HUES6 (cell line): ENCODE results near the gene LRIG1.

Experiments used
- H3K27ac ChIP-seq: 2 replicates; pipeline ENCODE4 v1.7.0; 2013; ENCODE audit warnings: low read depth, mild to moderate bottlenecking, low read length, inconsistent platforms
- H3K27me3 ChIP-seq: 2 replicates; pipeline ENCODE4 v1.6.1; 2013; ENCODE audit warnings: low read length; ENCODE audit not compliant: control insufficient read depth, insufficient read depth
- H3K36me3 ChIP-seq: 2 replicates; pipeline ENCODE4 v1.6.1; 2013; ENCODE audit warnings: low read length; ENCODE audit not compliant: control insufficient read depth, insufficient read depth
- H3K4me1 ChIP-seq: 2 replicates; pipeline ENCODE4 v1.6.1; 2013; ENCODE audit warnings: low read length; ENCODE audit not compliant: control insufficient read depth, insufficient read depth
- H3K4me3 ChIP-seq: 2 replicates; pipeline ENCODE4 v1.5.1; 2013; ENCODE audit warnings: low read depth, low read length
- H3K9ac ChIP-seq: one replicate; pipeline ENCODE4 v1.6.1; 2013; ENCODE audit warnings: mild to moderate bottlenecking, low read length
- H3K9me3 ChIP-seq: 2 replicates; pipeline ENCODE4 v1.6.1; 2013; ENCODE audit warnings: low read depth, low read length; ENCODE audit not compliant: control insufficient read depth, insufficient read depth

LRIG1 gene

GRCh38 chr3:66406831-66407610, 93.8 kb downstream of the LRIG1 start:
- Histone ChIP-seq H3K9ac (no peak overlapping the region), H3K27ac (no peak overlapping the region), H3K4me3 (no peak overlapping the region), H3K4me1 (peaks cover 24% of the 10 kb centered on the region), H3K36me3 (peaks cover 91% of the 10 kb centered on the region), H3K27me3 (no peaks in the 10 kb centered on the region), H3K9me3 (no peaks in the 10 kb centered on the region)

DNA sequence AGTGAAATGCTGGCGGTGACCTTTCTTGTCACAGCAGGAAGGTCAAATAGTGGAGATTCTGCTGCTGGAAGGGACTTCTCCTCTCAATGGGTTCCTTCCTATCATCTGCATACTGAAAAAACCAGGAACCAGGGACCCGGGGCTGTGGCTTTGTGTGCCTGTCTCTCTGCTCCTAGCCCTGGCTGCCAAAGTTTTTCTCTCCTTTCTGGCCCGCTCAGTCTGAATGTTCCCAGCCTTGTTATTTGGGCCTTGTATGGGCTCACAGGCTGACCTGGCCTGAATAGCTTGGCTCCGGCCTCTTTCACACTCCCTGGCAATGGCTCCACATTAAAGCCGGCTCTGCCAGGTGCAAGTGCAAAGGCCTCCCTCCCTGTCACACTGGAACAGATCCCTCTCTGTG, 94.7 kb downstream of the LRIG1 start:
- no peaks in the 10 kb centered on the region for H3K9me3 ChIP-seq
- no peak overlapping the region for H3K9ac ChIP-seq
- H3K27me3 ChIP-seq = no peaks in the 10 kb centered on the region
- H3K4me1 ChIP-seq = peaks cover 32% of the 10 kb centered on the region
- no peak overlapping the region for H3K4me3 ChIP-seq
- H3K27ac ChIP-seq = no peak overlapping the region
- H3K36me3 ChIP-seq = peaks cover 91% of the 10 kb centered on the region

- peaks cover 37% of the 10 kb centered on the region for H3K4me1 ChIP-seq
- no peak overlapping the region for H3K27ac ChIP-seq
- H3K9me3 ChIP-seq = no peaks in the 10 kb centered on the region
- H3K9ac ChIP-seq = no peak overlapping the region
- H3K4me3 ChIP-seq = no peak overlapping the region
- peaks cover 87% of the 10 kb centered on the region for H3K36me3 ChIP-seq
- no peaks in the 10 kb centered on the region for H3K27me3 ChIP-seq
These were observed 95.1 kb downstream of the LRIG1 start for GRCh38 chr3:66405701-66406091.

GRCh38 chr3:66404903-66405700, 95.7 kb downstream of the LRIG1 start:
- H3K9ac ChIP-seq = no peak overlapping the region
- no peak overlapping the region for H3K4me3 ChIP-seq
- H3K36me3 ChIP-seq = peaks cover 85% of the 10 kb centered on the region
- no peaks in the 10 kb centered on the region for H3K27me3 ChIP-seq
- H3K9me3 ChIP-seq = no peaks in the 10 kb centered on the region
- peaks cover 37% of the 10 kb centered on the region for H3K4me1 ChIP-seq
- no peak overlapping the region for H3K27ac ChIP-seq

DNA sequence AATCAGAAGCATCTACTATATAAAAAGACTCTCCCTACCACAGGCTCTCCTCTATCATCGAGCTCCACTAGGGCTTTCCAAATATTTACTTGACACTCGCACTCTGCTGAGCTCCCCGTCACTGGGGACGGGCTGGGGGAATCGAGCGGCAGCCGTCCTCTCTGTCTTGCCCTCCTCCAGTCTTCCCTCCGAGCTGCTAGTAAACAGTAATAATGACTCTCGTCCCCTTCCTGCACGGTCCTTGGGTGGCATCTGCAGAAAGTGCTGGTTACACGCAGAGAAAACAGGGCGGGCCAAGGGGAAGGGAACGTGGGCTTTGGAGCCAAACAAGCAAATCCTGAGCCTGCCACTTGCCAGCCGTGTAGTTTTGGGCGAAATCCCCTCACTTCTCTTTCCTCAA, 96.6 kb downstream of the LRIG1 start:
- Histone ChIP-seq H3K4me3 (no peak overlapping the region), H3K9ac (no peak overlapping the region), H3K4me1 (peaks cover 31% of the 10 kb centered on the region), H3K36me3 (peaks cover 81% of the 10 kb centered on the region), H3K27ac (no peak overlapping the region), H3K9me3 (no peaks in the 10 kb centered on the region), H3K27me3 (no peaks in the 10 kb centered on the region)

GRCh38 chr3:66403323-66403990, 97.4 kb downstream of the LRIG1 start:
- Histone ChIP-seq H3K9me3 (no peaks in the 10 kb centered on the region), H3K27ac (no peak overlapping the region), H3K36me3 (peaks cover 86% of the 10 kb centered on the region), H3K27me3 (no peaks in the 10 kb centered on the region), H3K9ac (no peak overlapping the region), H3K4me1 (peaks cover 25% of the 10 kb centered on the region), H3K4me3 (no peak overlapping the region)

GRCh38 chr3:66402596-66403290, 98.1 kb downstream of the LRIG1 start:
- Histone ChIP-seq H3K9me3 (no peaks in the 10 kb centered on the region), H3K27ac (no peak overlapping the region), H3K4me3 (no peak overlapping the region), H3K36me3 (peaks cover 86% of the 10 kb centered on the region), H3K27me3 (no peaks in the 10 kb centered on the region), H3K4me1 (peaks cover 19% of the 10 kb centered on the region), H3K9ac (no peak overlapping the region)

- Histone ChIP-seq H3K4me1 (peaks cover 19% of the 10 kb centered on the region), H3K4me3 (no peak overlapping the region), H3K9ac (no peak overlapping the region), H3K36me3 (peaks cover 87% of the 10 kb centered on the region), H3K27me3 (no peaks in the 10 kb centered on the region), H3K9me3 (no peaks in the 10 kb centered on the region), H3K27ac (no peak overlapping the region)
These were observed 98.9 kb downstream of the LRIG1 start for GRCh38 chr3:66401675-66402491.

DNA sequence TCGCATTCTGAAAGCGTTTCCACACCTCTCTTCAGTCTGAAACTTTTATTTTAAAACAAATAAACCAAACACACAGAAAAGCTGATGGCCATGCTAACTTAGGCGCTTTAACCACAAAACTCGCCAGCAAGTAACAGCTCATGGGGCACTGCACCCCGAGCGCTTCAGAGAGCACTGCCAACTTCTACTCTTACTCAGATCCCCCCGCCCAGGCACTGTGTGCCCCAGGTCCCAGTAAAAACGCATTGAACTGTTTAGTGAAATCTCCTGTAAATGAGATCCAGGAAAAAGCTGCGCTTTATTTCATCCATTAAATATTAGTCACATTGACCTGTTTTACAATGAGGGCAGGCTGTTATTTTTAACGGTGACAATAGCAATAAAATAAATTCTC, 99.7 kb downstream of the LRIG1 start:
- Histone ChIP-seq H3K27ac (no peak overlapping the region), H3K36me3 (peaks cover 87% of the 10 kb centered on the region), H3K4me3 (no peak overlapping the region), H3K4me1 (peaks cover 19% of the 10 kb centered on the region), H3K9me3 (no peaks in the 10 kb centered on the region), H3K9ac (no peak overlapping the region), H3K27me3 (no peaks in the 10 kb centered on the region)

GRCh38 chr3:66400411-66401156, 100.2 kb downstream of the LRIG1 start:
- H3K36me3 ChIP-seq = peaks cover 87% of the 10 kb centered on the region

More at GRCh38 chr3:66400411-66401156, 100.2 kb downstream of the LRIG1 start:
- Histone ChIP-seq H3K9ac (no peak overlapping the region), H3K9me3 (no peaks in the 10 kb centered on the region), H3K4me1 (peaks cover 19% of the 10 kb centered on the region), H3K27me3 (no peaks in the 10 kb centered on the region), H3K4me3 (no peak overlapping the region), H3K27ac (no peak overlapping the region)
